Right lobe of liver (tissue), 4 donors: ENCODE measurements around the gene SYCP2.

Source experiments
- CTCF ChIP-seq, 4 donors: fragments of 200-600 bp in 3 of 4; fragments of 450-650 bp in 1 of 4; IDR thresholded peaks; one replicate each; pipeline versions ENCODE4 v1.5.1 to v1.8.0; 2016 to 2022; ENCODE audit warnings: antibody characterized with exemption in 4 of 4, mild to moderate bottlenecking in 2 of 4
- POLR2A ChIP-seq: fragments of 450-650 bp; IDR thresholded peaks from one replicate; pipeline ENCODE4 v1.6.1; 2017; ENCODE audit warnings: antibody characterized with exemption, mild to moderate bottlenecking
- donor health status: DM: no; HTN: no; CAD: no.
- donor health status: DM: no; HTN: no; CAD: no.
- donor health status: DM: no; HTN: yes; CAD: no.

- TF ChIP-seq CTCF (IDR thresholded peaks at IDR 0.05) (no peak), POLR2A (no peak)
Measured at GRCh38 chr20:59940956-59941294, 7.5 kb upstream of the SYCP2 start.
